SK-N-MC (cell line): ENCODE data around the gene ADAP1.

ENCODE experiments used
- EZH2 ChIP-seq: fragments of 200-600 bp; sonication (generic); IDR thresholded peaks from one replicate; pipeline ENCODE4 v1.6.1; 2017; ENCODE audit warnings: antibody characterized with exemption
- FOXP2 ChIP-seq: optimal IDR thresholded peaks from 2 replicates; pipeline ENCODE3; 2011; ENCODE audit warnings: mild to moderate bottlenecking, moderate library complexity; ENCODE audit not compliant: insufficient read depth; ENCODE audit errors: extremely low read length, control extremely low read depth

DNA sequence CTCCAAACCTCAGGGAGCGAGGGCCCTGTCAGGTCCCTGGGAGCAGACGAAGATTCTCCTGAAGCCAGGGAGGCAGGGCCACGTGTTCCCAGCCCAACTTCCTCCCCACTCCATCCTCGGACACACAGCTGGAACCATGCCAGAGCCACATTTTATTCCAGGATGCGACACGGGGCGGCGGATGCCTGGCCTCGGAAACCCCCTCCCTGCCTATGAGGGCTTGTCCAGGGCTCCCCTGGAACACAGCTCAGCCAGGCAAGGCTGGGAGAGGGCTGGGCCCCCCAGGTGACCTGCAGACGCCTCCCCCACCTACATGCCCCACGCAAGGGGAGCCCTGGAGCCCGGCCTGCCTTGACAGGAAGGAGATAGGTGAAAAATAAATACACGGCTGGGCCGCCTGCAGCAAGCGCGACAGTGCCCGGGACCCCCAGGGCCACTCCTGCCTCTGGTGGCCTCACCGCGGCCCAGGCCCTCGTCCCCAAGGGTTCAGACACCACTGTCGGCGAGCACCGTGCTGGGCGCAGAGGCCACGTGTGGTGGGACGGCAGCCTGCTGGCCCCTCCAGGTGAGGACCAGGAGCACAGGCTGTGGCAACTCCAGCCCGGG, 56.6 kb downstream of the ADAP1 start:
- TF ChIP-seq EZH2 (no peak), FOXP2 (no peak)
